Endothelial cell of umbilical vein (primary cell): ENCODE results near the gene EFNA4. TPM values are rescaled to one million over a fixed set of nuclear protein-coding genes. Genes with fewer than 3 reads are reported as not detected.

Experiments
- BruUV-seq: library from RNA; stranded (reverse); fragments of 400-500 nt; replicated peaks from 2 replicates; lab custom pipeline; 2021; lab: Mats Ljungman, UMichigan
- CTCF ChIA-PET: fragments of 300-600, 350-600 bp; sonication (Branson Sonifier 250); formaldehyde crosslinking; loops from one replicate; lab custom pipeline; 2021; ENCODE audit warnings: antibody characterized with exemption, inconsistent platforms; lab: Charles Lee
- POLR2A ChIA-PET: fragments of 300-600, 350-600 bp; sonication (Branson Sonifier 250); formaldehyde crosslinking; loops from one replicate; lab custom pipeline; 2021; ENCODE audit warnings: antibody characterized with exemption, inconsistent platforms; lab: Charles Lee
- DNase-seq: peaks from one replicate; pipeline ENCODE4 v3.0.0-alpha.2; 2011; ENCODE audit warnings: low read depth, low spot score
- FAIRE-seq: peaks from 2 replicates; lab custom pipeline; 2011; peaks lifted over from hg19 to GRCh38; lab: Jason Lieb, UNC
- H2AFZ ChIP-seq: 2 replicates; pipeline ENCODE4 v1.6.0; 2012; ENCODE audit warnings: low read depth, low read length, control low read depth, inconsistent platforms
- H3K27ac ChIP-seq: 2 replicates; pipeline ENCODE4 v1.5.1; 2011; ENCODE audit warnings: low read depth, mild to moderate bottlenecking, control low read depth, low read length, moderate library complexity; ENCODE audit not compliant: insufficient read depth
- H3K27me3 ChIP-seq, 2 experiments: 2 replicates each; pipeline versions ENCODE4 v1.6.0 to v1.6.1; 2011; ENCODE audit warnings: low read length in 2 of 2, mixed read lengths in 1 of 2; ENCODE audit not compliant: control insufficient read depth in 2 of 2, insufficient read depth in 2 of 2
- H3K36me3 ChIP-seq, 2 experiments: 2 replicates in 1 of 2; 3 replicates in 1 of 2; pipeline ENCODE4 v1.5.1; 2011; ENCODE audit warnings: low read length in 2 of 2, mild to moderate bottlenecking in 1 of 2, moderate library complexity in 1 of 2; ENCODE audit not compliant: control insufficient read depth in 2 of 2, insufficient read depth in 2 of 2; ENCODE audit errors: extremely low read depth in 1 of 2
- H3K4me1 ChIP-seq: 3 replicates; pipeline ENCODE4 v1.5.1; 2011; ENCODE audit warnings: mild to moderate bottlenecking, low read length; ENCODE audit not compliant: control insufficient read depth, insufficient read depth; ENCODE audit errors: extremely low read depth
- H3K4me2 ChIP-seq: 2 replicates; pipeline ENCODE4 v1.6.1; 2011; ENCODE audit warnings: low read length, control low read depth, mixed read lengths; ENCODE audit not compliant: insufficient read depth
- H3K4me3 ChIP-seq, 3 experiments: fragments of 200-600 bp in 1 of 3; sonication (generic), shearing (Covaris generic) in 1 of 3; replicated peaks in 1 of 3; 2 replicates each; pipeline ENCODE4 v1.5.1; 2011 to 2016; ENCODE audit warnings: control low read depth in 3 of 3, low read length in 3 of 3, mild to moderate bottlenecking in 2 of 3, inconsistent platforms in 1 of 3, low read depth in 1 of 3, moderate library complexity in 1 of 3; ENCODE audit not compliant: insufficient read depth in 1 of 3
- H3K79me2 ChIP-seq: 2 replicates; pipeline ENCODE4 v1.6.0; 2012; ENCODE audit warnings: low read length, inconsistent platforms; ENCODE audit not compliant: control insufficient read depth, insufficient read depth
- H3K9ac ChIP-seq: replicated peaks from 2 replicates; pipeline ENCODE3; 2011; ENCODE audit warnings: low read length, control low read depth; ENCODE audit not compliant: insufficient read depth; ENCODE audit errors: extremely low read depth
- H3K9me1 ChIP-seq: replicated peaks from 3 replicates; pipeline ENCODE4 v1.6.0; 2011; ENCODE audit warnings: mild to moderate bottlenecking, low read length; ENCODE audit not compliant: control insufficient read depth, insufficient read depth; ENCODE audit errors: extremely low read depth
- H3K9me3 ChIP-seq: replicated peaks from 2 replicates; pipeline ENCODE4 v1.5.1; 2012; ENCODE audit warnings: low read length, inconsistent platforms; ENCODE audit not compliant: control insufficient read depth, insufficient read depth
- H4K20me1 ChIP-seq: replicated peaks from 2 replicates; pipeline ENCODE3; 2011; ENCODE audit warnings: mild to moderate bottlenecking, low read length; ENCODE audit not compliant: control insufficient read depth, insufficient read depth; ENCODE audit errors: extremely low read depth
- EZH2 ChIP-seq: IDR thresholded peaks from 2 replicates; pipeline ENCODE4 v1.6.1; 2012; ENCODE audit warnings: borderline replicate concordance, low read depth, mild to moderate bottlenecking, moderate library complexity, low read length, inconsistent platforms; ENCODE audit not compliant: severe bottlenecking
- FOS ChIP-seq: IDR thresholded peaks from 2 replicates; pipeline ENCODE4 v1.6.1; 2011; ENCODE audit warnings: mild to moderate bottlenecking, low read length, moderate library complexity, borderline replicate concordance; ENCODE audit not compliant: insufficient read depth
- GATA2 ChIP-seq: IDR thresholded peaks from 2 replicates; pipeline ENCODE4 v1.7.0; 2011; ENCODE audit warnings: low read depth, mild to moderate bottlenecking, moderate library complexity, mixed read lengths, low read length; ENCODE audit not compliant: insufficient read length, insufficient read depth
- JUN ChIP-seq: IDR thresholded peaks from 2 replicates; pipeline ENCODE4 v1.6.1; 2011; ENCODE audit warnings: borderline replicate concordance, low read depth; ENCODE audit not compliant: insufficient read length, insufficient read depth
- POLR2A ChIP-seq: IDR thresholded peaks from 2 replicates; pipeline ENCODE4 v1.6.1; 2012; ENCODE audit warnings: low read depth, mild to moderate bottlenecking, control low read depth, low read length
- POLR2AphosphoS5 ChIP-seq: IDR thresholded peaks from 2 replicates; pipeline ENCODE4 v1.6.1; 2012; ENCODE audit warnings: low read depth, mild to moderate bottlenecking, control low read depth, low read length, moderate library complexity; ENCODE audit not compliant: insufficient read depth
- dilution Hi-C: fragments of 300-500 bp; cut with MboI; formaldehyde crosslinking; loops from one replicate; pipeline ENCODE4 v1.15.0; 2019; ENCODE audit warnings: low sequenced_read_pairs; ENCODE audit not compliant: extremely low pct_ligation_motif_present
- intact Hi-C: fragments of 100-400 bp; cut with micrococcal nuclease; formaldehyde crosslinking; loops from one replicate; pipeline ENCODE4 v1.10.0; 2022
- polyA plus RNA-seq, 4 experiments: library from polyadenylated mRNA; depleted of rRNA in 3 of 4; stranded (reverse) in 3 of 4; unstranded in 1 of 4; fragments of >200 nt; gene quantifications; 2 replicates each; pipeline versions ENCODE4 v1.2.1 to v1.2.3, GENCODE V29; 2011 to 2012; ENCODE audit warnings: missing spikeins in 1 of 4
- total RNA-seq: library from RNA; stranded (reverse); gene quantifications from 2 replicates; pipeline ENCODE4 v1.2.3, GENCODE V29; 2021
- TF ChIP-seq, protein P1 (sequence below): IDR thresholded peaks from 2 replicates; pipeline ENCODE4 v1.6.1; 2011; ENCODE audit not compliant: insufficient read depth, insufficient read length
- TF ChIP-seq, protein P2 (sequence below), 2 donors: IDR thresholded peaks; 1 replicate in 1 of 2; 2 replicates in 1 of 2; pipeline ENCODE4 v1.5.1; 2011; ENCODE audit warnings: low read length in 2 of 2, mild to moderate bottlenecking in 2 of 2, moderate library complexity in 2 of 2, control low read depth in 1 of 2, inconsistent platforms in 1 of 2, low read depth in 1 of 2; ENCODE audit not compliant: insufficient read depth in 1 of 2; ENCODE audit errors: extremely low read depth in 1 of 2

Gene EFNA4
- total and polyA plus RNA-seq, 2 donors (not counting 3 experiments of a cell fraction or from before 2014, with no cell fraction given): 16.5 to 25.2 TPM

DNA sequence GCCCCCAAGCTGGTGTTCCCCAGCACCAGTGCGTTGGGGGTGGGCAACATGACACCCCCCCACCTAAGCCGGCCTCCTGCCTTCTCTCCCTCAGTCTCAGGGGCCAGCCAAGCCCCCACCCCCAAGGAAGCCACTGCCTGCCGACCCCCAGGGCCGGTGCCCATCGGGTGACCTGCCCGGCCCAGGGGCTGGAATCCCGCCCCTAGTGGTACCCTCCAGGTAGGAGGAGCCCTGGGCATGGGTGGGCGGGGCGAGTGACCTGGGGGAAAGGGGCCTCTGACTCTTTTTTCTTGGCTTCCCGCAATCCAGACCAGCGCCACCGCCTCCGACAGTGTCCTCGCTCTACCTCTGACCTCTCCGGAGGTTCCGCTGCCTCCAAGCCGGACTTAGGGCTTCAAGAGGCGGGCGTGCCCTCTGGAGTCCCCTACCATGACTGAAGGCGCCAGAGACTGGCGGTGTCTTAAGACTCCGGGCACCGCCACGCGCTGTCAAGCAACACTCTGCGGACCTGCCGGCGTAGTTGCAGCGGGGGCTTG lies 1.3 kb upstream of the EFNA4 start:
- H3K9me1 ChIP-seq: no peaks in the 10 kb centered on the region
- peaks cover 10% of the 10 kb centered on the region for H3K4me1 ChIP-seq
- POLR2A ChIA-PET: no interaction called here
- no peak overlapping the region for H3K9ac ChIP-seq
- H3K36me3 ChIP-seq: peaks cover 7 to 28% of the 10 kb centered on the region in 2 experiments
- BruUV-seq: no TSS peak
- FAIRE-seq (no peak), DNase-seq (no peak)
- intact Hi-C loops (no loop called here), dilution Hi-C loops (no loop called here)
- no peak overlapping the region for H2AFZ ChIP-seq
- no peak overlapping the region for H3K4me3 ChIP-seq
- TF ChIP-seq, protein P1, sequence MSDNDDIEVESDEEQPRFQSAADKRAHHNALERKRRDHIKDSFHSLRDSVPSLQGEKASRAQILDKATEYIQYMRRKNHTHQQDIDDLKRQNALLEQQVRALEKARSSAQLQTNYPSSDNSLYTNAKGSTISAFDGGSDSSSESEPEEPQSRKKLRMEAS: no peak
- TF ChIP-seq, protein P2, sequence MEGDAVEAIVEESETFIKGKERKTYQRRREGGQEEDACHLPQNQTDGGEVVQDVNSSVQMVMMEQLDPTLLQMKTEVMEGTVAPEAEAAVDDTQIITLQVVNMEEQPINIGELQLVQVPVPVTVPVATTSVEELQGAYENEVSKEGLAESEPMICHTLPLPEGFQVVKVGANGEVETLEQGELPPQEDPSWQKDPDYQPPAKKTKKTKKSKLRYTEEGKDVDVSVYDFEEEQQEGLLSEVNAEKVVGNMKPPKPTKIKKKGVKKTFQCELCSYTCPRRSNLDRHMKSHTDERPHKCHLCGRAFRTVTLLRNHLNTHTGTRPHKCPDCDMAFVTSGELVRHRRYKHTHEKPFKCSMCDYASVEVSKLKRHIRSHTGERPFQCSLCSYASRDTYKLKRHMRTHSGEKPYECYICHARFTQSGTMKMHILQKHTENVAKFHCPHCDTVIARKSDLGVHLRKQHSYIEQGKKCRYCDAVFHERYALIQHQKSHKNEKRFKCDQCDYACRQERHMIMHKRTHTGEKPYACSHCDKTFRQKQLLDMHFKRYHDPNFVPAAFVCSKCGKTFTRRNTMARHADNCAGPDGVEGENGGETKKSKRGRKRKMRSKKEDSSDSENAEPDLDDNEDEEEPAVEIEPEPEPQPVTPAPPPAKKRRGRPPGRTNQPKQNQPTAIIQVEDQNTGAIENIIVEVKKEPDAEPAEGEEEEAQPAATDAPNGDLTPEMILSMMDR (IDR thresholded peaks at IDR 0.05; ENCODE audit: extremely low read depth in 1 of 2, insufficient read depth in 1 of 2, low read depth in 1 of 2, low read length in 2 of 2): no peak
- TF ChIP-seq POLR2A (no peak), EZH2 (no peak), POLR2AphosphoS5 (no peak), GATA2 (no peak), JUN (no peak), FOS (no peak)
- H3K4me2 ChIP-seq: no peak overlapping the region
- no peaks in the 10 kb centered on the region for H4K20me1 ChIP-seq
- no peaks in the 10 kb centered on the region for H3K27me3 ChIP-seq
- CTCF ChIA-PET: interaction anchor here (0.6 to 6.7 kb wide), 27 partner anchors 9 to 503 kb away, joined by 3 to 67 read pairs (median 5); partner anchors contain the start of genes ADAM15, CKS1B, FLAD1 and KRTCAP2
- peaks cover 5% of the 10 kb centered on the region for H3K79me2 ChIP-seq
- H3K27ac ChIP-seq: no peak overlapping the region
- no peaks in the 10 kb centered on the region for H3K9me3 ChIP-seq
